ENCODE data around the gene LENG8. TPM values are rescaled to one million over a fixed set of nuclear protein-coding genes. Genes with fewer than 3 reads are reported as not detected.
"Not testable (repeated sequence)": the region's sequence is repeated elsewhere in the genome, so short reads cannot be mapped to it uniquely, and the experiment has no call there.

Gene LENG8
- polyA plus RNA-seq, 6 donors from 2014 or later = 4.0 to 17.4 (median 8.6) TPM

GRCh38 chr19:54435551-54436016, 13.4 kb upstream of the LENG8 start:
- H3K36me3 Mint-ChIP-seq = no peaks in the 10 kb centered on the region
- H3K4me1 Mint-ChIP-seq = peaks cover 21 to 30% (median 21%) of the 10 kb centered on the region in 3 donors
- DNase-seq (no peak), ATAC-seq (ENCODE audit: low read depth in 2 of 2) (no peak)
- H3K4me3 Mint-ChIP-seq = no peak overlapping the region
- no peaks in the 10 kb centered on the region for H3K9me3 Mint-ChIP-seq
- peak overlapping the region in 1 of 6 donors; percentile 47 for H3K27ac Mint-ChIP-seq
- peaks cover 0 to 9% (median 4%) of the 10 kb centered on the region in 3 donors for H3K27me3 Mint-ChIP-seq

GRCh38 chr19:54436031-54436523, 12.9 kb upstream of the LENG8 start:
- Mint-ChIP-seq H3K36me3 (no peaks in the 10 kb centered on the region), H3K27me3 (peaks cover 0 to 6% (median 2%) of the 10 kb centered on the region in 3 donors), H3K9me3 (no peaks in the 10 kb centered on the region), H3K4me3 (no peak overlapping the region), H3K4me1 (peaks cover 18 to 28% (median 19%) of the 10 kb centered on the region in 3 donors), H3K27ac (no peak overlapping the region)
- DNase-seq (no peak), ATAC-seq (ENCODE audit: low read depth in 2 of 2) (no peak)

GRCh38 chr19:54436628-54437252, 12.3 kb upstream of the LENG8 start:
- H3K4me3 Mint-ChIP-seq = no peak overlapping the region
- H3K27me3 Mint-ChIP-seq = no peaks in the 10 kb centered on the region
- H3K27ac Mint-ChIP-seq = peak overlapping the region in 1 of 6 donors; percentile 38
- H3K9me3 Mint-ChIP-seq = no peaks in the 10 kb centered on the region
- peaks cover 14 to 24% (median 14%) of the 10 kb centered on the region in 3 donors for H3K4me1 Mint-ChIP-seq
- no peak for ATAC-seq (ENCODE audit: low read depth in 2 of 2)
- no peaks in the 10 kb centered on the region for H3K36me3 Mint-ChIP-seq
- DNase-seq = no peak

- no peaks in the 10 kb centered on the region for H3K9me3 Mint-ChIP-seq
- no peak overlapping the region for H3K4me3 Mint-ChIP-seq
- peaks cover 8 to 19% (median 14%) of the 10 kb centered on the region in 3 donors for H3K4me1 Mint-ChIP-seq
- H3K36me3 Mint-ChIP-seq = peaks cover 0 to 9% of the 10 kb centered on the region in 2 donors
- ATAC-seq (ENCODE audit: low read depth in 2 of 2) = peak; percentile 47 to 59
- peak overlapping the region in 2 of 6 donors; percentile 36 to 69 for H3K27ac Mint-ChIP-seq
- DNase-seq = no peak
- H3K27me3 Mint-ChIP-seq = no peaks in the 10 kb centered on the region
Measured at GRCh38 chr19:54439174-54439851, 9.7 kb upstream of the LENG8 start.

GRCh38 chr19:54440641-54441040, 8.4 kb upstream of the LENG8 start:
- Mint-ChIP-seq H3K27ac (no peak overlapping the region), H3K4me3 (no peak overlapping the region), H3K27me3 (no peaks in the 10 kb centered on the region), H3K4me1 (peaks cover 1 to 19% (median 5%) of the 10 kb centered on the region in 3 donors), H3K36me3 (peaks cover 0 to 9% of the 10 kb centered on the region in 2 donors), H3K9me3 (no peaks in the 10 kb centered on the region)
- ATAC-seq (ENCODE audit: low read depth in 2 of 2) = no peak
- no peak for DNase-seq

GRCh38 chr19:54444737-54445136, 4.3 kb upstream of the LENG8 start:
- ATAC-seq (ENCODE audit: low read depth in 2 of 2) (no peak), DNase-seq (no peak)
- Mint-ChIP-seq H3K27me3 (no peaks in the 10 kb centered on the region), H3K9me3 (peaks cover 0 to 2% (median 0%) of the 10 kb centered on the region in 7 donors), H3K36me3 (peaks cover 0 to 9% of the 10 kb centered on the region in 2 donors), H3K4me3 (peak overlapping the region in 1 of 8 donors; percentile 27), H3K27ac (peak overlapping the region in 2 of 6 donors; percentile 15 to 51), H3K4me1 (peaks cover 16 to 23% (median 23%) of the 10 kb centered on the region in 3 donors)

- DNase-seq; H3K36me3 Mint-ChIP-seq; H3K9me3 Mint-ChIP-seq; H3K27me3 Mint-ChIP-seq; H3K27ac Mint-ChIP-seq; ATAC-seq (ENCODE audit: low read depth in 2 of 2): not testable (repeated sequence)
- Mint-ChIP-seq H3K4me1 (peaks cover 32 to 39% (median 39%) of the 10 kb centered on the region in 3 donors), H3K4me3 (peak overlapping the region in 3 of 8 donors; percentile 79 to 98 (median 96))
Measured at GRCh38 chr19:54446349-54446748, 2.6 kb upstream of the LENG8 start.

GRCh38 chr19:54448040-54448773, 792 bp upstream of the LENG8 start:
- peak overlapping the region; percentile 99 to 100 (median 100) for H3K27ac Mint-ChIP-seq
- peaks cover 34 to 51% (median 37%) of the 10 kb centered on the region in 3 donors for H3K4me1 Mint-ChIP-seq
- H3K36me3 Mint-ChIP-seq = peaks cover 6 to 15% of the 10 kb centered on the region in 2 donors
- ATAC-seq (ENCODE audit: low read depth in 2 of 2) (peak; percentile 7 to 11), DNase-seq (no peak)
- H3K27me3 Mint-ChIP-seq = no peaks in the 10 kb centered on the region
- H3K9me3 Mint-ChIP-seq = peaks cover 0 to 2% (median 0%) of the 10 kb centered on the region in 7 donors
- H3K4me3 Mint-ChIP-seq = peak overlapping the region; percentile 89 to 99 (median 98)

GRCh38 chr19:54449701-54450069, 686 bp downstream of the LENG8 start:
- Mint-ChIP-seq H3K27me3 (no peaks in the 10 kb centered on the region), H3K9me3 (peaks cover 0 to 2% (median 0%) of the 10 kb centered on the region in 7 donors), H3K36me3 (peaks cover 6 to 17% of the 10 kb centered on the region in 2 donors), H3K4me1 (peaks cover 38 to 55% (median 39%) of the 10 kb centered on the region in 3 donors), H3K27ac (peak overlapping the region; percentile 94 to 100 (median 99)), H3K4me3 (peak overlapping the region; percentile 89 to 99 (median 98))
- ATAC-seq (ENCODE audit: low read depth in 2 of 2) (no peak), DNase-seq (no peak)

- Mint-ChIP-seq H3K36me3 (peaks cover 6 to 17% of the 10 kb centered on the region in 2 donors), H3K27me3 (no peaks in the 10 kb centered on the region), H3K9me3 (peaks cover 0 to 2% (median 0%) of the 10 kb centered on the region in 7 donors), H3K4me1 (peaks cover 38 to 55% (median 39%) of the 10 kb centered on the region in 3 donors), H3K27ac (peak overlapping the region in 5 of 6 donors; percentile 95 to 100 (median 99)), H3K4me3 (peak overlapping the region; percentile 89 to 99 (median 98))
- no peak for ATAC-seq (ENCODE audit: low read depth in 2 of 2)
- no peak for DNase-seq
Measured at GRCh38 chr19:54451331-54451871, 2.4 kb downstream of the LENG8 start.

- H3K36me3 Mint-ChIP-seq = peaks cover 6 to 17% of the 10 kb centered on the region in 2 donors
- DNase-seq = no peak
- H3K27ac Mint-ChIP-seq = peak overlapping the region in 1 of 6 donors; percentile 99
- no peak for ATAC-seq (ENCODE audit: low read depth in 2 of 2)
- peaks cover 0 to 2% (median 0%) of the 10 kb centered on the region in 7 donors for H3K9me3 Mint-ChIP-seq
- H3K4me1 Mint-ChIP-seq = peaks cover 38 to 55% (median 39%) of the 10 kb centered on the region in 3 donors
- peak overlapping the region in 2 of 8 donors; percentile 96 to 98 for H3K4me3 Mint-ChIP-seq
- H3K27me3 Mint-ChIP-seq = no peaks in the 10 kb centered on the region
Measured at GRCh38 chr19:54451997-54452396, 3.0 kb downstream of the LENG8 start.

- Mint-ChIP-seq H3K36me3 (peaks cover 6 to 17% of the 10 kb centered on the region in 2 donors), H3K4me3 (peak overlapping the region in 1 of 8 donors; percentile 96), H3K27ac (peak overlapping the region in 1 of 6 donors; percentile 81), H3K9me3 (peaks cover 0 to 2% (median 0%) of the 10 kb centered on the region in 7 donors), H3K4me1 (peaks cover 36 to 49% (median 36%) of the 10 kb centered on the region in 3 donors), H3K27me3 (no peaks in the 10 kb centered on the region)
- DNase-seq = no peak
- no peak for ATAC-seq (ENCODE audit: low read depth in 2 of 2)
Measured at GRCh38 chr19:54452626-54453025, 3.6 kb downstream of the LENG8 start.
